HG03108 (cell line): ENCODE data around the gene FRY.

Experiments
- ATAC-seq: cut with Tn5 transposase; IDR thresholded peaks from one replicate; pipeline ENCODE4 v1.9.1; 2021; ENCODE audit warnings: moderate library complexity; ENCODE audit not compliant: unreplicated experiment

The FRY gene

GRCh38 chr13:32298695-32299094, 267.1 kb downstream of the FRY start:
- no peak for ATAC-seq

GRCh38 chr13:32299893-32300292, 268.3 kb downstream of the FRY start:
- no peak for ATAC-seq

GRCh38 chr13:32300406-32300805, 268.8 kb downstream of the FRY start:
- ATAC-seq: no peak

- ATAC-seq: no peak
Observed at GRCh38 chr13:32300920-32301319, 269.3 kb downstream of the FRY start.

GRCh38 chr13:32302461-32302860, 270.9 kb downstream of the FRY start:
- no peak for ATAC-seq

GRCh38 chr13:32305646-32306045, 274.1 kb downstream of the FRY start:
- no peak for ATAC-seq

- ATAC-seq: no peak
Observed at GRCh38 chr13:32309312-32310133, 277.9 kb downstream of the FRY start.

- ATAC-seq: peak; percentile 61
Observed at GRCh38 chr13:32310134-32310706, 278.6 kb downstream of the FRY start.

GRCh38 chr13:32311188-32311897, 279.8 kb downstream of the FRY start:
- no peak for ATAC-seq

GRCh38 chr13:32314271-32315237, 283.0 kb downstream of the FRY start:
- peak; percentile 1 for ATAC-seq

- ATAC-seq: peak; percentile 90
Observed at GRCh38 chr13:32315238-32316027, 283.9 kb downstream of the FRY start, which contains the start of the genes BRCA2 and ZAR1L. BRCA2 (plus strand) TSS chr13:32315508; CDS start chr13:32316461, 953 bp downstream. ZAR1L (minus strand) TSS chr13:32315363; CDS start chr13:32311925, 3,438 bp downstream.

- peak; percentile 37 for ATAC-seq
Observed at GRCh38 chr13:32316028-32316339, 284.4 kb downstream of the FRY start.

GRCh38 chr13:32316501-32316900, 284.9 kb downstream of the FRY start:
- ATAC-seq: no peak

- no peak for ATAC-seq
Observed at GRCh38 chr13:32317716-32318465, 286.3 kb downstream of the FRY start.

- ATAC-seq: no peak
Observed at GRCh38 chr13:32320528-32320927, 289.0 kb downstream of the FRY start.

- no peak for ATAC-seq
Observed at GRCh38 chr13:32323912-32324311, 292.3 kb downstream of the FRY start.

- ATAC-seq: no peak
Observed at GRCh38 chr13:32330441-32330840, 298.9 kb downstream of the FRY start.

- no peak for ATAC-seq
Observed at GRCh38 chr13:32334671-32335070, 303.1 kb downstream of the FRY start.

GRCh38 chr13:32340914-32341313, 309.3 kb downstream of the FRY start:
- no peak for ATAC-seq
